Measurements from ENCODE around the gene LZIC.

DNA sequence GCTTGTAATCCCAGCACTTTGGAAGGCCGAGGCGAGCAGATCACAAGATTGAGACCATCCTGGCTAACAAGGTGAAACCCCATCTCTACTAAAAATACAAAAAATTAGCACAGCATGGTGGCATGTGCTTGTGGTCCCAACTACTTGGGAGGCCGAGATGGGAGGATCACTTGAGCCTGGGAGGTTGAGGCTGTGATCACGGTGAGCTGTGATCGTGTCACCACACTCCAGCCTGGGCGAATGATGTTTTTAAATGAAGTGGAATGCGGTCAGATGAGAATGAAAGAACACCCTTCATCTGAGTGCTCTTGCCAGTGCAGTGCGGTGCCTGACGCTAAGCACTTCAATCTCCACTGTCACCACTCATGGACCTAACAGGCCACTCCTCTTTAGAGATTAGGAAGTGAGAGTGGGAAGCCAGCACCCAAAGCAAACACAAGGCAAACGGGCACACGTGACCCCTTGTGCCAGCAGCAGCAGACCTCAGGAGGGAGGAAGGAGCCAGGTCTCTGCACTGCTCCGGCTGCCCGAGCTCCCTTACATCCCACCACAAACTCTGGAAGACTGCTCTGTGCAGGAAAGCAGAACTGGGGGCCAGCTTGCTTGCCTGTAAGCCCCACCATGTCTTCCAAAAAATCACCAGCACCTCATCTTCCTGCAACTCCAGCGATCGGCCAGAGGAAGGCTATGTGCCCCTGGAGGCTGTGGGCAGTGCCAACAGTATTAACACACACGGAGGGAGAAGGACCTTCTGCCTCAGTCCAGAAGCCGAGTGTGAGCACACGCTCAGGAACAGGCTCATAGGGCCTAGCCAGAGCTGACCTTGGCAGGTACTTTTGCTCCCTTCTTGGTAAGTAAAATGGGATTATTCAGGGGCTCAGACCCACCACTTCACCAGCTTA, 42.8 kb downstream of the LZIC start:
- TF ChIP-seq POLR2A (IDR thresholded peaks at IDR 0.05) (peak in 1 of 2 donors; percentile 57), CTCF (IDR thresholded peaks at IDR 0.05) (peak in 1 of 12 donors; percentile 12)
